ENCODE data around the gene IGHMBP2.
A peak's percentile ranks its signal among the peaks of the same experiment; 100 is the strongest.
"Not testable (repeated sequence)": the region's sequence is repeated elsewhere in the genome, so short reads cannot be mapped to it uniquely, and the experiment has no call there.

Gene IGHMBP2

GRCh38 chr11:68903288-68904247, at the start of gene IGHMBP2, which contains the start of gene MRPL21:
Gene IGHMBP2, plus strand, starts transcription at chr11:68903891. Its CDS starts 62 bp downstream, at chr11:68903953.
Gene MRPL21, minus strand, starts transcription at chr11:68903832. Its CDS starts 22 bp downstream, at chr11:68903810.
- peaks cover 39% of the 10 kb centered on the region for H3K36me3 ChIP-seq (ENCODE audit: insufficient read depth, low read length)
- no peak for DNase-seq (ENCODE audit: low read depth, low spot score)
- H3K9ac ChIP-seq (ENCODE audit: insufficient read length), result peak within 1 kb of the TSS; percentile 90
- TF ChIP-seq FOXP2 (optimal IDR thresholded peaks at IDR 0.05; ENCODE audit: control extremely low read depth, extremely low read length, insufficient read depth) (no peak), EZH2 (IDR thresholded peaks at IDR 0.05) (no peak), POLR2AphosphoS5 (IDR thresholded peaks at IDR 0.05; ENCODE audit: borderline replicate concordance, low read depth, low read length) (peak; percentile 97)
- H3K9me3 ChIP-seq (ENCODE audit: low read depth, low read length), result no peaks in the 10 kb centered on the region
- H3K27ac ChIP-seq, result peak within 1 kb of the TSS; percentile 71
- H3K4me3 ChIP-seq, result peak within 1 kb of the TSS; percentile 96

- TF ChIP-seq FOXP2 (optimal IDR thresholded peaks at IDR 0.05; ENCODE audit: control extremely low read depth, extremely low read length, insufficient read depth) (no peak), POLR2AphosphoS5 (IDR thresholded peaks at IDR 0.05; ENCODE audit: borderline replicate concordance, low read depth, low read length) (no peak), EZH2 (IDR thresholded peaks at IDR 0.05) (no peak)
- no peak overlapping the region for H3K27ac ChIP-seq
- H3K9me3 ChIP-seq (ENCODE audit: low read depth, low read length), result no peaks in the 10 kb centered on the region
- H3K36me3 ChIP-seq (ENCODE audit: insufficient read depth, low read length), result no peaks in the 10 kb centered on the region
- no peak overlapping the region for H3K9ac ChIP-seq (ENCODE audit: insufficient read length)
- H3K4me3 ChIP-seq, result no peak overlapping the region
- no peak for DNase-seq (ENCODE audit: low read depth, low spot score)
These were observed 49.3 kb upstream of the IGHMBP2 start for GRCh38 chr11:68854273-68854958.

GRCh38 chr11:68855205-68855981, 48.3 kb upstream of the IGHMBP2 start:
- peak overlapping the region; percentile 98 for H3K27ac ChIP-seq
- H3K9me3 ChIP-seq (ENCODE audit: low read depth, low read length), result no peaks in the 10 kb centered on the region
- H3K36me3 ChIP-seq (ENCODE audit: insufficient read depth, low read length), result no peaks in the 10 kb centered on the region
- H3K9ac ChIP-seq (ENCODE audit: insufficient read length), result peak overlapping the region; percentile 74
- no peak for DNase-seq (ENCODE audit: low read depth, low spot score)
- TF ChIP-seq POLR2AphosphoS5 (IDR thresholded peaks at IDR 0.05; ENCODE audit: borderline replicate concordance, low read depth, low read length), result no peak
- no peak for TF ChIP-seq FOXP2 (optimal IDR thresholded peaks at IDR 0.05; ENCODE audit: control extremely low read depth, extremely low read length, insufficient read depth)
- TF ChIP-seq EZH2 (IDR thresholded peaks at IDR 0.05), result no peak
- H3K4me3 ChIP-seq, result peak overlapping the region; percentile 68

- H3K27ac ChIP-seq, result peak overlapping the region; percentile 98
- not testable (repeated sequence) for H3K36me3 ChIP-seq (ENCODE audit: insufficient read depth, low read length); DNase-seq (ENCODE audit: low read depth, low spot score); H3K9ac ChIP-seq (ENCODE audit: insufficient read length); H3K4me3 ChIP-seq; H3K9me3 ChIP-seq (ENCODE audit: low read depth, low read length)
These were observed 47.2 kb upstream of the IGHMBP2 start for GRCh38 chr11:68856425-68857030.

GRCh38 chr11:68857037-68857586, 46.6 kb upstream of the IGHMBP2 start:
- Histone ChIP-seq H3K9me3 (ENCODE audit: low read depth, low read length) (no peaks in the 10 kb centered on the region), H3K36me3 (ENCODE audit: insufficient read depth, low read length) (no peaks in the 10 kb centered on the region), H3K27ac (peak overlapping the region; percentile 98), H3K4me3 (no peak overlapping the region), H3K9ac (ENCODE audit: insufficient read length) (no peak overlapping the region)
- TF ChIP-seq FOXP2 (optimal IDR thresholded peaks at IDR 0.05; ENCODE audit: control extremely low read depth, extremely low read length, insufficient read depth), result no peak
- no peak for TF ChIP-seq POLR2AphosphoS5 (IDR thresholded peaks at IDR 0.05; ENCODE audit: borderline replicate concordance, low read depth, low read length)
- TF ChIP-seq EZH2 (IDR thresholded peaks at IDR 0.05), result no peak
- no peak for DNase-seq (ENCODE audit: low read depth, low spot score)

- no peak for DNase-seq (ENCODE audit: low read depth, low spot score)
These were observed 44.6 kb upstream of the IGHMBP2 start for GRCh38 chr11:68859123-68859522.

GRCh38 chr11:68862421-68862820, 41.3 kb upstream of the IGHMBP2 start:
- no peak overlapping the region for H3K27ac ChIP-seq
- no peak for DNase-seq (ENCODE audit: low read depth, low spot score)
- H3K9me3 ChIP-seq (ENCODE audit: low read depth, low read length), result no peaks in the 10 kb centered on the region
- TF ChIP-seq EZH2 (IDR thresholded peaks at IDR 0.05) (no peak), POLR2AphosphoS5 (IDR thresholded peaks at IDR 0.05; ENCODE audit: borderline replicate concordance, low read depth, low read length) (no peak), FOXP2 (optimal IDR thresholded peaks at IDR 0.05; ENCODE audit: control extremely low read depth, extremely low read length, insufficient read depth) (no peak)
- no peak overlapping the region for H3K4me3 ChIP-seq
- H3K36me3 ChIP-seq (ENCODE audit: insufficient read depth, low read length), result no peaks in the 10 kb centered on the region
- H3K9ac ChIP-seq (ENCODE audit: insufficient read length), result no peak overlapping the region

More at GRCh38 chr11:68859123-68859522, 44.6 kb upstream of the IGHMBP2 start:
- Histone ChIP-seq H3K4me3 (no peak overlapping the region), H3K27ac (no peak overlapping the region), H3K9ac (ENCODE audit: insufficient read length) (no peak overlapping the region), H3K36me3 (ENCODE audit: insufficient read depth, low read length) (no peaks in the 10 kb centered on the region), H3K9me3 (ENCODE audit: low read depth, low read length) (no peaks in the 10 kb centered on the region)
- TF ChIP-seq POLR2AphosphoS5 (IDR thresholded peaks at IDR 0.05; ENCODE audit: borderline replicate concordance, low read depth, low read length) (no peak), FOXP2 (optimal IDR thresholded peaks at IDR 0.05; ENCODE audit: control extremely low read depth, extremely low read length, insufficient read depth) (no peak), EZH2 (IDR thresholded peaks at IDR 0.05) (no peak)

Measured in SK-N-MC (cell line).